ENCODE results near the gene HYDIN. TPM values are rescaled to one million over a fixed set of nuclear protein-coding genes. Genes with fewer than 3 reads are reported as not detected.

Gene HYDIN
- total and polyA plus RNA-seq, 4 donors, result 2.4 to 43.3 (median 18.9) TPM

DNA sequence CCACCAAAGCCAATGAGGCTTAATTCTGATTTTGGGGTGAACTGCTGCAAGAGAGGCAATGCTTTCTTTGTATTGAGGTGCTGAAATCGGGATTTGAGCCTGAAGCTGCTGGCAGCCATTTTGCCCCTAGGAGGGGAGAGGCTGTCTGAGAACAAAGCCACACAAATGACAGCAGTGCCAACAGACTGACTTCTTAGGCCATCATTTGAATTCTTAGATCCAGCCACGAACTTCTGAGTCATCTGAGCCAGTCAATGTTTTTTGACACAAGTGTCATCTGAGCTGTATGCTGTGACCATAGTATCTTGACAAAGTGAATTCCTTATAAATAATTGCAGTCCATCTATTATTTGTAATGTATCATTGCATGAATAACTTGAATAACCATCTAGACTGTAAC, 29.0 kb downstream of the HYDIN start:
- TF ChIP-seq, protein P1, sequence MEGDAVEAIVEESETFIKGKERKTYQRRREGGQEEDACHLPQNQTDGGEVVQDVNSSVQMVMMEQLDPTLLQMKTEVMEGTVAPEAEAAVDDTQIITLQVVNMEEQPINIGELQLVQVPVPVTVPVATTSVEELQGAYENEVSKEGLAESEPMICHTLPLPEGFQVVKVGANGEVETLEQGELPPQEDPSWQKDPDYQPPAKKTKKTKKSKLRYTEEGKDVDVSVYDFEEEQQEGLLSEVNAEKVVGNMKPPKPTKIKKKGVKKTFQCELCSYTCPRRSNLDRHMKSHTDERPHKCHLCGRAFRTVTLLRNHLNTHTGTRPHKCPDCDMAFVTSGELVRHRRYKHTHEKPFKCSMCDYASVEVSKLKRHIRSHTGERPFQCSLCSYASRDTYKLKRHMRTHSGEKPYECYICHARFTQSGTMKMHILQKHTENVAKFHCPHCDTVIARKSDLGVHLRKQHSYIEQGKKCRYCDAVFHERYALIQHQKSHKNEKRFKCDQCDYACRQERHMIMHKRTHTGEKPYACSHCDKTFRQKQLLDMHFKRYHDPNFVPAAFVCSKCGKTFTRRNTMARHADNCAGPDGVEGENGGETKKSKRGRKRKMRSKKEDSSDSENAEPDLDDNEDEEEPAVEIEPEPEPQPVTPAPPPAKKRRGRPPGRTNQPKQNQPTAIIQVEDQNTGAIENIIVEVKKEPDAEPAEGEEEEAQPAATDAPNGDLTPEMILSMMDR (IDR thresholded peaks at IDR 0.05; ENCODE audit: control extremely low read depth, extremely low read depth), result no peak
- WGBS, 2 donors, result 48 to 64% methylated on average over 2 of the region's 2 CpGs
- Histone ChIP-seq H3K36me3 (ENCODE audit: control insufficient read depth in 4 of 4, insufficient read depth in 4 of 4, low read length in 4 of 4) (no peaks in the 10 kb centered on the region), H3K4me1 (ENCODE audit: control insufficient read depth in 5 of 5, insufficient read depth in 5 of 5, low read length in 5 of 5) (no peaks in the 10 kb centered on the region), H3K27ac (ENCODE audit: low read depth in 1 of 2, low read length in 1 of 2) (no peak overlapping the region), H3K9ac (ENCODE audit: insufficient read depth in 1 of 2, low read length in 2 of 2) (no peak overlapping the region), H3K4me3 (no peak overlapping the region), H3K27me3 (ENCODE audit: control insufficient read depth in 3 of 3, insufficient read depth in 3 of 3, low read length in 2 of 3) (no peaks in the 10 kb centered on the region), H3K9me3 (ENCODE audit: control insufficient read depth in 4 of 4, insufficient read depth in 3 of 4, low read length in 3 of 4) (peaks cover 0 to 9% (median 6%) of the 10 kb centered on the region in 4 donors)
- no peak for DNase-seq
- no peak for ATAC-seq (ENCODE audit: insufficient read depth, low FRiP score)

DNA sequence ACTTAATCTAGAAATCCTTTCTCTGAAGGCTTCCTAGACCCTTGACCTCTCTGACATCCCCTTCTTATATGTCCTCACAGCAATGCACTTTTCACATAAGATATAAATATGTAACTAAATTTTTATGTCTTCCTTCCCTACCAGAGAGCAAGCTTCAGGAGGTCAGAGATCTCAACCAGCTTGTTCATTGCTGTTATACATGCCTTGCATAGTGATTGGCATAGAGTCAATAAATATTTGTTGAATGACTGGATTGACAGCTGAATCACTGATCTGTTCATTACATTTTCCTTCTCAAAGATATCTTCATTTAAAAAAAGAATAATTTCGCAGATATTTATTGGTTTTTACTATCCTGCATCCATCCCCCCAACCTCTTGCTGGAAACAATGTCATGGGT, 29.5 kb downstream of the HYDIN start:
- TF ChIP-seq, protein P1 (IDR thresholded peaks at IDR 0.05; ENCODE audit: control extremely low read depth, extremely low read depth), result no peak
- DNase-seq (no peak), ATAC-seq (ENCODE audit: insufficient read depth, low FRiP score) (no peak)
- H3K27me3 ChIP-seq (ENCODE audit: control insufficient read depth in 3 of 3, insufficient read depth in 3 of 3, low read length in 2 of 3), result no peaks in the 10 kb centered on the region
- no peaks in the 10 kb centered on the region for H3K4me1 ChIP-seq (ENCODE audit: control insufficient read depth in 5 of 5, insufficient read depth in 5 of 5, low read length in 5 of 5)
- WGBS, 2 donors, result 84 to 94% methylated on average over 1 of the region's 1 CpG
- H3K9me3 ChIP-seq (ENCODE audit: control insufficient read depth in 4 of 4, insufficient read depth in 3 of 4, low read length in 3 of 4), result peaks cover 0 to 9% (median 6%) of the 10 kb centered on the region in 4 donors
- no peak overlapping the region for H3K27ac ChIP-seq (ENCODE audit: low read depth in 1 of 2, low read length in 1 of 2)
- H3K4me3 ChIP-seq, result no peak overlapping the region
- H3K36me3 ChIP-seq (ENCODE audit: control insufficient read depth in 4 of 4, insufficient read depth in 4 of 4, low read length in 4 of 4), result no peaks in the 10 kb centered on the region
- no peak overlapping the region for H3K9ac ChIP-seq (ENCODE audit: insufficient read depth in 1 of 2, low read length in 2 of 2)

DNA sequence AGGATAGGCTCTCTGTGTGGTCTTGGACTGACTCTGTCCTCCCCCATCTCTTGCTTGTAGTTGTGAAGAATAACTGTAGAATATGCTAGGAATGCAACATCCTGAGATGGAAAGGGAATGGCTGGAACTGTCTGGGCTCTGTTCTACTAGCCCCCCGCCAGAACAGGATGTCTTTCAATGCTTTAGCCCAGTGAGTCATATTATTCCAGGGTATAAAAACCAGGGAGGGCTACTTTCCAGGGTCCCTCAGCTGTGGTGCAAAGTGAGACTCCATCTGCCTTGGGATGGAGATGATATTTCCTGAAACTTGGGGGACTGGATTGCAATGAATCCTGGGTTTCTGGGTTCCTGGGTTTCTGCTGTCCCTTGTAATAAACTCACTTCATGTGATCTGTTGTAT, 32.1 kb downstream of the HYDIN start:
- peaks cover 0 to 8% (median 5%) of the 10 kb centered on the region in 4 donors for H3K9me3 ChIP-seq (ENCODE audit: control insufficient read depth in 4 of 4, insufficient read depth in 3 of 4, low read length in 3 of 4)
- H3K9ac ChIP-seq (ENCODE audit: insufficient read depth in 1 of 2, low read length in 2 of 2), result no peak overlapping the region
- DNase-seq (no peak), ATAC-seq (ENCODE audit: insufficient read depth, low FRiP score) (no peak)
- TF ChIP-seq, protein P1 (IDR thresholded peaks at IDR 0.05; ENCODE audit: control extremely low read depth, extremely low read depth), result no peak
- H3K4me3 ChIP-seq, result no peak overlapping the region
- no peaks in the 10 kb centered on the region for H3K27me3 ChIP-seq (ENCODE audit: control insufficient read depth in 3 of 3, insufficient read depth in 3 of 3, low read length in 2 of 3)
- H3K4me1 ChIP-seq (ENCODE audit: control insufficient read depth in 5 of 5, insufficient read depth in 5 of 5, low read length in 5 of 5), result no peaks in the 10 kb centered on the region
- no peak overlapping the region for H3K27ac ChIP-seq (ENCODE audit: low read depth in 1 of 2, low read length in 1 of 2)
- H3K36me3 ChIP-seq (ENCODE audit: control insufficient read depth in 4 of 4, insufficient read depth in 4 of 4, low read length in 4 of 4), result no peaks in the 10 kb centered on the region
- 79 to 80% methylated on average over 1 of the region's 1 CpG for WGBS, 2 donors

DNA sequence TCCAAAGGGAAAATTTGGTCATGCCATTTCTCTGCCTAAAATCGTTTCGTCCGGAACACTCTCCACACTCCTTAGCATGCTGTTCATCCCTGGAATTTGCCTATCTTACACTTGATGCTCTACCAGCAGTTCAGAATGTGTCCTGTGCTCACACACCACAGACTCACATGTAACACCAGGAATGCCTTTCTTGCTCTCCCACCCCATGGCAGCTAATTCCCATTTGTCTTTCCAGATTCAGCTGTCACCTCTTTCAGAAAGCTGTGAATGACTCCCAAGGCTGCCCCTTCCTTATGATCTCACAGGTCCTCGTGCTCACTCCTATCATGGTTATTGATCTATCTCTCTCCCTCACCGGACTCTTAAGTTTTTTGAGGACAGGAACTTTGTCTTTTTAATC, 38.1 kb downstream of the HYDIN start:
- WGBS, 2 donors, result 72% methylated on average over 5 of the region's 5 CpGs
- no peak for DNase-seq
- no peaks in the 10 kb centered on the region for H3K36me3 ChIP-seq (ENCODE audit: control insufficient read depth in 4 of 4, insufficient read depth in 4 of 4, low read length in 4 of 4)
- H3K27ac ChIP-seq (ENCODE audit: low read depth in 1 of 2, low read length in 1 of 2), result no peak overlapping the region
- no peak overlapping the region for H3K4me3 ChIP-seq
- TF ChIP-seq, protein P1 (IDR thresholded peaks at IDR 0.05; ENCODE audit: control extremely low read depth, extremely low read depth), result no peak
- no peaks in the 10 kb centered on the region for H3K27me3 ChIP-seq (ENCODE audit: control insufficient read depth in 3 of 3, insufficient read depth in 3 of 3, low read length in 2 of 3)
- H3K4me1 ChIP-seq (ENCODE audit: control insufficient read depth in 5 of 5, insufficient read depth in 5 of 5, low read length in 5 of 5), result no peaks in the 10 kb centered on the region
- no peak for ATAC-seq (ENCODE audit: insufficient read depth, low FRiP score)
- H3K9ac ChIP-seq (ENCODE audit: insufficient read depth in 1 of 2, low read length in 2 of 2), result no peak overlapping the region
- peaks cover 0 to 3% (median 0%) of the 10 kb centered on the region in 4 donors for H3K9me3 ChIP-seq (ENCODE audit: control insufficient read depth in 4 of 4, insufficient read depth in 3 of 4, low read length in 3 of 4)
